Neuronal stem cell (in vitro differentiated cells): ENCODE data around the gene MAFG.

Source experiments
- DNase-seq: peaks from one replicate; pipeline ENCODE4 v3.0.0-alpha.2; 2013; ENCODE audit warnings: low spot score
- H2AFZ ChIP-seq: one replicate; pipeline ENCODE4 v1.6.1; 2013; ENCODE audit warnings: mild to moderate bottlenecking, low read length, inconsistent platforms
- H2AK5ac ChIP-seq: 2 replicates; pipeline ENCODE4 v1.6.1; 2013; ENCODE audit warnings: low read depth, mild to moderate bottlenecking, inconsistent platforms, low read length, moderate library complexity, mixed read lengths
- H2BK120ac ChIP-seq: 2 replicates; pipeline ENCODE4 v1.6.1; 2013; ENCODE audit warnings: low read depth, mild to moderate bottlenecking, inconsistent platforms, low read length, moderate library complexity, mixed read lengths
- H2BK12ac ChIP-seq: one replicate; pipeline ENCODE4 v1.6.1; 2013; ENCODE audit warnings: low read length, inconsistent platforms
- H2BK15ac ChIP-seq: 2 replicates; pipeline ENCODE4 v1.6.1; 2013; ENCODE audit warnings: mild to moderate bottlenecking, low read length, inconsistent platforms, mixed read lengths
- H2BK5ac ChIP-seq: one replicate; pipeline ENCODE4 v1.6.1; 2013; ENCODE audit warnings: inconsistent platforms, mild to moderate bottlenecking, low read length, moderate library complexity
- H3K14ac ChIP-seq: one replicate; pipeline ENCODE4 v1.6.1; 2013; ENCODE audit warnings: low read length, inconsistent platforms
- H3K18ac ChIP-seq: 2 replicates; pipeline ENCODE4 v1.6.1; 2013; ENCODE audit warnings: low read length, inconsistent platforms
- H3K23ac ChIP-seq: 2 replicates; pipeline ENCODE4 v1.6.1; 2013; ENCODE audit warnings: low read depth, mild to moderate bottlenecking, mixed read lengths, low read length, inconsistent platforms; ENCODE audit not compliant: poor library complexity
- H3K27ac ChIP-seq: replicated peaks from 3 replicates; pipeline ENCODE4 v1.5.1; 2013; ENCODE audit warnings: low read length, inconsistent platforms
- H3K27me3 ChIP-seq, 3 experiments: 2 replicates each; pipeline ENCODE4 v1.6.1; 2013; ENCODE audit warnings: low read length in 3 of 3, mild to moderate bottlenecking in 2 of 3, inconsistent platforms in 1 of 3, low read depth in 1 of 3, mixed read lengths in 1 of 3, moderate library complexity in 1 of 3; ENCODE audit not compliant: control insufficient read depth in 3 of 3, insufficient read depth in 3 of 3
- H3K36me3 ChIP-seq, 2 donors: replicated peaks in 1 of 2; 2 replicates each; pipeline ENCODE4 v1.6.1; 2013; ENCODE audit warnings: low read length in 2 of 2; ENCODE audit not compliant: control insufficient read depth in 2 of 2, insufficient read depth in 2 of 2
- H3K4ac ChIP-seq: 2 replicates; pipeline ENCODE4 v1.6.1; 2013; ENCODE audit warnings: inconsistent platforms, mild to moderate bottlenecking, low read length, moderate library complexity
- H3K4me1 ChIP-seq, 2 donors: 1 replicate in 1 of 2; 2 replicates in 1 of 2; pipeline ENCODE4 v1.6.1; 2013; ENCODE audit warnings: low read length in 2 of 2, low read depth in 1 of 2; ENCODE audit not compliant: control insufficient read depth in 2 of 2, insufficient read depth in 1 of 2
- H3K4me2 ChIP-seq: one replicate; pipeline ENCODE4 v1.6.1; 2013; ENCODE audit warnings: mild to moderate bottlenecking, low read length, inconsistent platforms; ENCODE audit not compliant: insufficient read depth, poor library complexity, severe bottlenecking
- H3K4me3 ChIP-seq, 2 donors: 2 replicates each; pipeline ENCODE4 v1.5.1; 2013; ENCODE audit warnings: low read length in 2 of 2, mild to moderate bottlenecking in 2 of 2, inconsistent platforms in 1 of 2, moderate library complexity in 1 of 2
- H3K79me1 ChIP-seq: one replicate; pipeline ENCODE4 v1.6.1; 2013; ENCODE audit warnings: low read depth, mild to moderate bottlenecking, inconsistent platforms, low read length, moderate library complexity
- H3K9ac ChIP-seq: one replicate; pipeline ENCODE4 v1.6.1; 2013; ENCODE audit warnings: mild to moderate bottlenecking, low read depth, low read length, inconsistent platforms; ENCODE audit not compliant: poor library complexity
- H3K9me3 ChIP-seq, 2 donors: replicated peaks in 1 of 2; 2 replicates each; pipeline versions ENCODE3 to v1.6.1; 2013; ENCODE audit warnings: low read length in 2 of 2, mild to moderate bottlenecking in 2 of 2, inconsistent platforms in 1 of 2, low read depth in 1 of 2, mixed read lengths in 1 of 2, moderate library complexity in 1 of 2; ENCODE audit not compliant: control insufficient read depth in 2 of 2, insufficient read depth in 1 of 2
- H4K8ac ChIP-seq: one replicate; pipeline ENCODE4 v1.6.1; 2013; ENCODE audit warnings: low read depth, mild to moderate bottlenecking, inconsistent platforms, low read length, moderate library complexity
- H4K91ac ChIP-seq: one replicate; pipeline ENCODE4 v1.6.1; 2013; ENCODE audit warnings: low read length, low read depth, mild to moderate bottlenecking, inconsistent platforms; ENCODE audit not compliant: poor library complexity
- WGBS, 2 donors: extraction: QIAGEN DNeasy Blood & Tissue Kit; methylation state at CpG; one replicate each; pipeline ENCODE4 v1.1.7; 2013; ENCODE audit warnings: missing lambda C conversion rate in 2 of 2, mixed read lengths in 1 of 2; ENCODE audit not compliant: insufficient read length in 2 of 2, insufficient replicate concordance in 1 of 2; ENCODE audit errors: extremely low coverage in 2 of 2; 5-methylcytosine and 5-hydroxymethylcytosine counted together

Gene MAFG

GRCh38 chr17:81901167-81902022 lies 26.1 kb downstream of the MAFG start:
- H2BK12ac ChIP-seq = peak overlapping the region; percentile 46
- H4K8ac ChIP-seq = no peak overlapping the region
- no peak overlapping the region for H2BK5ac ChIP-seq
- peak overlapping the region; percentile 73 for H3K4me2 ChIP-seq
- DNase-seq = no peak
- peak overlapping the region; percentile 6 for H2AK5ac ChIP-seq
- peaks cover 33 to 82% of the 10 kb centered on the region in 2 donors for H3K36me3 ChIP-seq
- H2BK120ac ChIP-seq = peak overlapping the region; percentile 36
- no peaks in the 10 kb centered on the region for H3K9me3 ChIP-seq
- peak overlapping the region; percentile 88 for H3K9ac ChIP-seq
- peak overlapping the region; percentile 71 for H3K14ac ChIP-seq
- H3K27me3 ChIP-seq = peaks cover 0 to 25% (median 4%) of the 10 kb centered on the region in 3 experiments
- peak overlapping the region; percentile 85 for H3K23ac ChIP-seq
- no peak overlapping the region for H2AFZ ChIP-seq
- H3K4ac ChIP-seq = peak overlapping the region; percentile 23
- peak overlapping the region; percentile 49 for H2BK15ac ChIP-seq
- WGBS, 2 donors = no CpG with 5 or more reads among the region's 21 CpGs
- H3K4me1 ChIP-seq = peaks cover 0 to 5% of the 10 kb centered on the region in 2 donors
- no peak overlapping the region for H4K91ac ChIP-seq
- H3K18ac ChIP-seq = peak overlapping the region; percentile 85
- H3K79me1 ChIP-seq = peaks cover 5% of the 10 kb centered on the region
- no peak overlapping the region for H3K27ac ChIP-seq
- H3K4me3 ChIP-seq = peak overlapping the region in 1 of 2 donors; percentile 51

- Histone ChIP-seq H2BK12ac (no peak overlapping the region), H3K23ac (no peak overlapping the region)
- no CpG with 5 or more reads among the region's 18 CpGs for WGBS, 2 donors
Observed at GRCh38 chr17:81900181-81900820, 27.2 kb downstream of the MAFG start.

GRCh38 chr17:81899514-81900166 lies 27.9 kb downstream of the MAFG start:
- no peak for DNase-seq
- no peak overlapping the region for H2BK15ac ChIP-seq
- H3K36me3 ChIP-seq = peaks cover 39 to 80% of the 10 kb centered on the region in 2 donors
- no peak overlapping the region for H4K8ac ChIP-seq
- H3K4ac ChIP-seq = no peak overlapping the region
- H2BK120ac ChIP-seq = no peak overlapping the region
- H2BK5ac ChIP-seq = peak overlapping the region; percentile 6
- H3K4me2 ChIP-seq = no peak overlapping the region
- H4K91ac ChIP-seq = no peak overlapping the region
- no peak overlapping the region for H3K14ac ChIP-seq
- H3K23ac ChIP-seq = peak overlapping the region; percentile 5
- no peak overlapping the region for H2AFZ ChIP-seq
- H3K9me3 ChIP-seq = no peaks in the 10 kb centered on the region
- peaks cover 0 to 5% of the 10 kb centered on the region in 2 donors for H3K4me1 ChIP-seq
- no CpG with 5 or more reads among the region's 22 CpGs for WGBS, 2 donors
- H3K9ac ChIP-seq = peak overlapping the region; percentile 63
- no peak overlapping the region for H3K18ac ChIP-seq
- H2AK5ac ChIP-seq = no peak overlapping the region
- peaks cover 5% of the 10 kb centered on the region for H3K79me1 ChIP-seq
- peak overlapping the region in 1 of 2 donors; percentile 49 for H3K4me3 ChIP-seq
- no peak overlapping the region for H3K27ac ChIP-seq
- peaks cover 0 to 25% (median 4%) of the 10 kb centered on the region in 3 experiments for H3K27me3 ChIP-seq
- no peak overlapping the region for H2BK12ac ChIP-seq

More at GRCh38 chr17:81900181-81900820, 27.2 kb downstream of the MAFG start:
- H2BK15ac ChIP-seq = no peak overlapping the region
- peaks cover 0 to 5% of the 10 kb centered on the region in 2 donors for H3K4me1 ChIP-seq
- peaks cover 5% of the 10 kb centered on the region for H3K79me1 ChIP-seq
- H2BK5ac ChIP-seq = no peak overlapping the region
- H3K27ac ChIP-seq = no peak overlapping the region
- no peak overlapping the region for H3K4me2 ChIP-seq
- no peak overlapping the region for H2AK5ac ChIP-seq
- H2AFZ ChIP-seq = no peak overlapping the region
- no peak overlapping the region for H2BK120ac ChIP-seq
- no peaks in the 10 kb centered on the region for H3K9me3 ChIP-seq
- peaks cover 36 to 80% of the 10 kb centered on the region in 2 donors for H3K36me3 ChIP-seq
- peaks cover 0 to 25% (median 4%) of the 10 kb centered on the region in 3 experiments for H3K27me3 ChIP-seq
- no peak overlapping the region for H4K8ac ChIP-seq
- H4K91ac ChIP-seq = no peak overlapping the region
- H3K18ac ChIP-seq = no peak overlapping the region
- no peak overlapping the region for H3K4ac ChIP-seq
- no peak overlapping the region for H3K4me3 ChIP-seq
- H3K9ac ChIP-seq = no peak overlapping the region
- H3K14ac ChIP-seq = no peak overlapping the region
- DNase-seq = no peak
